Activated T-helper 1 cell treated with anti-CD3 and anti-CD28 coated beads, Interleukin-12 subunit alpha, Interleukin-12 subunit beta, Interleukin-2, Interleukin-4 antibody, amounts not matched to agents 30 ng/mL and 10 ng/mL and 1 ng/mL, durations not matched to agents 14 hours and 24 hours and 36 hours (primary cell): ENCODE measurements around the gene RIPPLY3. TPM values are rescaled to one million over a fixed set of nuclear protein-coding genes. Genes with fewer than 3 reads are reported as not detected.

Source experiments
- DNase-seq: peaks from one replicate; pipeline ENCODE4 v3.0.0; 2021; ENCODE audit warnings: low spot score
- H3K27ac Mint-ChIP-seq: one replicate; pipeline ENCODE4 v1.8.0; 2021; ENCODE audit warnings: mild to moderate bottlenecking, mixed read lengths
- H3K27me3 Mint-ChIP-seq: one replicate; pipeline ENCODE4 v1.8.0; 2022; ENCODE audit warnings: mild to moderate bottlenecking, moderate library complexity, mixed read lengths; ENCODE audit not compliant: insufficient read depth
- H3K36me3 Mint-ChIP-seq: one replicate; pipeline ENCODE4 v1.8.0; 2021; ENCODE audit warnings: low read depth, mixed read lengths
- H3K4me1 Mint-ChIP-seq: one replicate; pipeline ENCODE4 v1.8.0; 2021; ENCODE audit warnings: low read depth, mixed read lengths
- H3K4me3 Mint-ChIP-seq: one replicate; pipeline ENCODE4 v1.8.0; 2021; ENCODE audit warnings: mild to moderate bottlenecking, moderate library complexity, mixed read lengths
- H3K9me3 Mint-ChIP-seq: one replicate; pipeline ENCODE4 v1.8.0; 2021; ENCODE audit warnings: mixed read lengths
- intact Hi-C: fragments of 100-400 bp; cut with micrococcal nuclease; formaldehyde crosslinking; loops from one replicate; pipeline ENCODE4 v1.15.1; 2024
- total RNA-seq: library from RNA; stranded (reverse); gene quantifications from 2 replicates; pipeline ENCODE4 v1.2.3, GENCODE V29; 2022

RIPPLY3 gene
- total RNA-seq, 1 donor from 2014 or later = 0.10 TPM

DNA sequence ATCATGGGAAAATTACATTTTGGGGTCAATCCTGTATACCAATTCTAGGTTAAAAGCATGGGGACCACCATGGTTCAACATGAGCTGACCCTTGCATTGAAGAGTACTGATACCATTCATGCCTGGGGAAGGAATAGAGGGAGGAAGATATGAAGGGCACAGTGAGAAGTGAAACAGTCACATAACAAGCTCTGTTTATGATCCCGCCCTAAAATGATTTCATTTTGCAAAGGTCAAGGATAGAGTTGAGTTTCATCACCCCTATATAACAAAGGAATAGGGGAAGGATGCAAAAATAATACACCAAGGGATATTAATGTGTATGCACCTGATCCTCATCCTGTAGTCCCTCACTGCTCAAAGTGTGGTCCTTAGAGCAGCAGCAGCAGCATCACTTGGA, 37.5 kb upstream of the RIPPLY3 start:
- H3K27ac Mint-ChIP-seq = no peak overlapping the region
- peaks cover 22% of the 10 kb centered on the region for H3K4me1 Mint-ChIP-seq
- H3K27me3 Mint-ChIP-seq = peaks cover 3% of the 10 kb centered on the region
- intact Hi-C loops = no loop called here
- DNase-seq = no peak
- H3K4me3 Mint-ChIP-seq = no peak overlapping the region
- peaks cover 13% of the 10 kb centered on the region for H3K36me3 Mint-ChIP-seq
- H3K9me3 Mint-ChIP-seq = no peaks in the 10 kb centered on the region

DNA sequence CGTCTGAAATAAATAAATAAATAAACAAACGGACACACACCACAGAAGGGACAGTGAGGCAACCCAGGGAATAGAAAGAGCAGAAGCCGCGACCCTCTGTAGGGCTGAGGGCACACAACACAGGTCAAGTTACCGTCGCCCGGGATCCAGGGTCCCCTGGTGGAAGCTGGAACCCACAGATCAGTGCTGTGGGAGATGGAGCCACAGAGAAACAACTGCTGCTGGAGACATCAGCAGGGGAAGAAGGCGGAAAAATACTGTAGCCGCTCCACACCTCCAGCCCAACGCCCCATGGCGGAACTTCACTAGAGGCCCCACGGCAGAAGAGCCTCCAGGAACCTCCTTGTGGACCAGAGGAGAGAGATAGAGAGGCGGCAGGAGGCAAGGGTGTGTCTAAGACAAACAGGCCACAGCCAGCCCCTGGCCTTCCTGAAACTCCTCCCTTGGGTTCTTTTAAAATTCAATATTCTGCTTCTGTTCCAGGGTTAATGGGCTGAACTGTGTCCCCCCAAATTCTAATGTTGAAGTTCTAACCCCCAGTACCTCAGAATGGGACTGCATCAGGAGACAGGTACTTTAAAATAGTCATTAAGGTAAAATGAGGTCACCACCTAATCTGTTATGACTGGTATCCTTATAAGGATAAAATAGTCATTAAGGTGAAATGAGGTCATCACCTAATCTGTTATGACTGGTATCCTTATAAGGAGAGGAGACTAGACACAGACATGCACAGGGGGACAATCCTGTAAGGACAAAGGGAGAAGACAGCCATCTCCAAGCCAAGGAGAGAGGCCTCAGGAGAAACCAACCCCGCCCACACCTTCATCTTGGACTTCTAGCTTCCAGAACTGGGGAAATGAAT, 32.3 kb upstream of the RIPPLY3 start:
- Mint-ChIP-seq H3K27me3 (peaks cover 5% of the 10 kb centered on the region), H3K4me3 (no peak overlapping the region), H3K9me3 (no peaks in the 10 kb centered on the region), H3K27ac (no peak overlapping the region), H3K4me1 (peaks cover 18% of the 10 kb centered on the region), H3K36me3 (peaks cover under 1% of the 10 kb centered on the region)
- intact Hi-C loops = no loop called here
- no peak for DNase-seq

DNA sequence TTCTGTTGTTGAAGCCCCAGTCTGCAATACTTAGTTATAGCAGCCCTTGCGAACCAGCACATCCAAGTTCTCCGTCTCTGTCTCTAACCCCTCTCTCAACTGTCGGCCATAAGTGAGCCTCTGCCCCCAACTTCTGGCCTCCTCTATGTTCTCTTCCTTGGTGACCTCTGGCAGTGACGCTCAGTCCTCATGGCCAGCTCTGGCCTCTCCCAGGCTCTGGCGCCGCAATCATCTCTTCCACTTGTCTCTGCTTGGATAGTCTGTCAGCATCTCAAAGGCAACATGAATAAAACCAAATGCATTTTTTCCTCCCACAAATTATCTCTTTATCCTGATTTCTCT, 31.7 kb upstream of the RIPPLY3 start:
- Mint-ChIP-seq H3K27ac (no peak overlapping the region), H3K27me3 (peaks cover 5% of the 10 kb centered on the region), H3K9me3 (no peaks in the 10 kb centered on the region)

DNA sequence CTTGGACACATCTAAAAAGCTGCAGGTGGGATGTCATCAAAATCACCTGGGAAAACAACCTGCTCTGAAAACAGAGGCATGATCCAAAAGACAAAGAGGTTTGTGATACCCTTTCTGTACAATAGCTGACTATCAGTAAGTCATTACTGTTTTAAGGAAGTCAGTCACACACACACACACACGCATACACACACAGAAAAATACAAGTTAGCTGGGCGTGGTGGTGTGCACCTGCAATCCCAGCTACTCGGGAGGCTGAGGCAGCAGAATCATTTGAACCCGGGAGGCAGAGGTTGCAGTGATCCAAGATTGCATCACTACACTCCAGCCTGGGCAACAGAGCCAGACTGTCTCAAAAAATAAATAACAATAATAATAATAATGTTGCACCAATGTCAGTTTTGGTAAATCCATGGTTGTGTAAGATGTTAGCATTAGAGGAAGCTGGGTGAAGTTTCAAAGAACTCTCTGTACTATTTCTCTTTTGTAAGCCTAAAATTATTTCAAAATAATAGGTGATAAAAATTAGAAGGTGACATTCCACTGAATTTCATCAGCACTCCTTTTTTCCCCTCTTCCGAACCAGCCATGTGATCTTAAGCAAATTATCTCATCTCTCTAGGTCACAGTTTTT, 30.2 kb upstream of the RIPPLY3 start:
- Mint-ChIP-seq H3K4me3 (no peak overlapping the region), H3K27ac (no peak overlapping the region), H3K27me3 (peaks cover 5% of the 10 kb centered on the region), H3K36me3 (no peaks in the 10 kb centered on the region), H3K4me1 (peaks cover 23% of the 10 kb centered on the region), H3K9me3 (no peaks in the 10 kb centered on the region)
- DNase-seq = no peak
- intact Hi-C loops = loop anchor here (1.0 kb wide), 1 partner anchor 9 kb away; no protein-coding TSS in a partner anchor

More for the DNA sequence above, 31.7 kb upstream of the RIPPLY3 start:
- intact Hi-C loops = no loop called here
- DNase-seq = no peak
- Mint-ChIP-seq H3K36me3 (no peaks in the 10 kb centered on the region), H3K4me3 (no peak overlapping the region), H3K4me1 (peaks cover 18% of the 10 kb centered on the region)

DNA sequence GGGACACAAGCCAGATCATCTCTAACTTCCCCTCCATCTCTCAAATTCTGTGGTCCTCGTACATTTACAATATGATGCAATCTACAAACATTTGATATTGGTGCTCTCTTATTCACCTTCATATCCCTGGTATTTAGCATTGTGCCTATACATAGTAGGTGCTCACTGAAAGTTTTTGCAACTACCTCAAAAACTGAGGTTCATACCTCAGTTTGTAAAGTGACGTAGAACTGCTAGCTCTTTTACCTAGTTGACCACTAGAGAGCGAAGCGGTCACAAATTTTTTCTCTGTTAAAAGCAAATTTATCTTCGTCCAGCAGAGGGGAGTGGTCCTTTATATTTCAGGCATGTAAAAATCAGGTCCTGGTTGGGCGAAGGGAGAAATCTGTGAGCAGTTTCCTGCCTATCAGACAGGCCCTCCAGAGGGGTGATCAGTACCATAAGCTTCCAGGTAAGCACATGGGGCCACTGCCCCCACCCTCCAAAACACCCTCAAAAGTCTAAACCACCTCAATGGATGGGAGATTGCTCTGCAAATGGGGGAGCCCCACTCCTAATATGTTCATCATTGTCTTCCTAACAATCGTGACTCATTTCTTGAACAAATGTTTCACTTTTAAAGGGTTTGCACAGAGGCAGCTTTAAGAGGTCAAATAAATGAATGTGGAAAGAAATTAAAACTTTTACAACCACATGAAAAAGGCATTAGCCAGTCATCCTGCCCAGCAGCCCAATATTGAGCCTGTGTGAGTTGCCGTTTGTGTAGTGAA, 29.4 kb upstream of the RIPPLY3 start:
- H3K9me3 Mint-ChIP-seq = no peaks in the 10 kb centered on the region
- peak overlapping the region; percentile 8 for H3K27ac Mint-ChIP-seq
- DNase-seq = no peak
- H3K27me3 Mint-ChIP-seq = peaks cover 5% of the 10 kb centered on the region
- intact Hi-C loops = loop anchor here (1.0 kb wide), 3 partner anchors 10 to 33 kb away; no protein-coding TSS in a partner anchor
- H3K4me3 Mint-ChIP-seq = no peak overlapping the region
- peaks cover 23% of the 10 kb centered on the region for H3K4me1 Mint-ChIP-seq
- H3K36me3 Mint-ChIP-seq = no peaks in the 10 kb centered on the region

DNA sequence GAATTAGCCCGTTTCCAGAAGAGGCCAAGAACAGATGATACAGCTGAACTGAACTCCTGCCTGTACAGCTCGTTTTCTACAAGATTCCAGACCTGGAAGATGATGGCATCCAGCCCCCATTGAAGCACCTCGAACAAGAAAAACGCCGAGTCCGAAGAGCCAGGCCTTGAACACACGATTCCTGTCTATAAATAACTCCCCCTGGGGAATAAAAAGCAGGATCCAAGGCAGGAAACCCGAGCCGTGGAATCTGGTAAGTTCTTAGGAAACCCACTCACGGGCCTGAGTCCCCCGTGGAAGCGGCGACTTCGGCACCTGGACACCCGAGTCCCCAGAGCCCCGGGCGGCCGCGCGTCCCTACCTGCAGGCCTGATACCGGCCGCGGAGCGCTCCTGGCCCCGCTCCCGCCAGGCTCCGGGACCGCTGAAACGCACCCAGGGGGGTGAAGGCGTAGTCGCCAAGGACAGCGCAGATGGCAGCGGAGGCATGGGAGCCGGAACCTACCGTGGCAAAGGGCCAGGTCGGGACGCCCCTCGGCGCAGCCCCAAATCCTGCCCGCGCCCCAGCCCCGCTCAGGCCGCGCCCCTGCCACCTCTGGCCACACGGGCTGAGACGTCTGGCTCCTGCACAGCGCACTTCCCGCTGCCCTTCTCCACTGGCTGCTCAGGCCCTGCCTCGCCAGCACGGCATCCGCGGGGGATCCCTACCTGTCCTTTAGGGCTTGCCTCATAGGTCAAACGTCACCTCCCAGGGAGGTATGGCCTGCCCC, 26.0 kb upstream of the RIPPLY3 start:
- intact Hi-C loops = loop anchor here (10.0 kb wide), 1 partner anchor 846 kb away; the partner anchor contains the start of gene CBR3
- Mint-ChIP-seq H3K9me3 (no peaks in the 10 kb centered on the region), H3K36me3 (no peaks in the 10 kb centered on the region), H3K4me1 (peaks cover 23% of the 10 kb centered on the region), H3K4me3 (peak overlapping the region; percentile 68), H3K27ac (no peak overlapping the region), H3K27me3 (peaks cover 5% of the 10 kb centered on the region)
- no peak for DNase-seq

DNA sequence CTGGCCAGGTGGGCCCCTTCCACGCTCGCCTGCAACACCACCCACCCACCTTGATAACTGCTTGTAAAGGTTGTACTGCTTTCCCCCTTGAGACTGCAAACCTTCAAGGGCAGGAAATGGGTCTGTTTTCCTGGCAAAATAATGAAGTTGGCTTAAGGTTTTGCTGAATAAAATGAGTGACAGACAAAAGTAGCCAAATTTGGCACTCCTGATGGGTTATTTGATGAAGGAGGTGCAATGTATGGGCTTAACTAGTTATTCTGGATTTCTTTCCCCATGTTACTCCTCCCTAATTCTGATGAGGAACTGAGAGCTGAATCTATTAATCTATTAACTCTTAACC, 25.5 kb upstream of the RIPPLY3 start:
- DNase-seq = no peak
- peak overlapping the region; percentile 68 for H3K4me3 Mint-ChIP-seq
- peaks cover 29% of the 10 kb centered on the region for H3K4me1 Mint-ChIP-seq
- no peak overlapping the region for H3K27ac Mint-ChIP-seq
- H3K27me3 Mint-ChIP-seq = peaks cover 5% of the 10 kb centered on the region
- no peaks in the 10 kb centered on the region for H3K36me3 Mint-ChIP-seq
- H3K9me3 Mint-ChIP-seq = no peaks in the 10 kb centered on the region
- intact Hi-C loops = loop anchor here (10.0 kb wide), 1 partner anchor 846 kb away; the partner anchor contains the start of gene CBR3

DNA sequence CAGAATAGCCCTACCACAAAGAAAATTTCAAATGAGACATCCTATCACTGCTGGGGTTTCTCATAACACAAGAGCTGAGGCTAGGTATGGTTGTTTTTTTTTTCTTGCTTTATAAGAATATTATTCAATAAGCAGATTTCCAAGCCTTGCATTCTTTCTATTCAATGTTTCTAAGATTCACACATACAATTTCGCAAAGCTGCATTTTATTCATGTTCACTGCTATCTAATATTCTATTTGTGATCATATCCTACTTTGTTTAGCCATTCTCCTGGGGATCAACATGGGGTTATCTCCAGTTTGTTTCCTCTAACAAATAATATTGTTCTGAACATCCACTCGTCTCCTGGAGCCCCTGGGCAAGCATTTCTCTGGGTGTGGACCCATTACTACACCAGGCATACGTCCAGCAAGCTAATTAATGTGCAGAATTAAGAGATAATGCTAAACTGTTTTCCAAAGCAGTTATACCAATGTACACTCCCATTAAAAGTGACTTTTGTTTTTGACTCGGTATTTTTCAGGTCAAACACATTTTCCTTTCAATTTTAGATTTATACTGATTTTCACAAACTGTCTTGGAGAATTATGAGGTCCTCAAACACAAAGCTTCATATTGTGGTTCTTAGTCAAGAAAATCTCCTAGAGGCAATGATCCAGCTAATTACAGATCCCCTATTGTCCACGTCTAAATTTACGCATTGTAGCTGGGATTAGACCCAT, 24.4 kb upstream of the RIPPLY3 start:
- Mint-ChIP-seq H3K4me1 (peaks cover 30% of the 10 kb centered on the region), H3K36me3 (no peaks in the 10 kb centered on the region), H3K9me3 (no peaks in the 10 kb centered on the region), H3K27me3 (peaks cover 5% of the 10 kb centered on the region), H3K4me3 (no peak overlapping the region), H3K27ac (no peak overlapping the region)
- intact Hi-C loops = loop anchor here (10.0 kb wide), 1 partner anchor 847 kb away; the partner anchor contains the start of gene CBR3
- no peak for DNase-seq

DNA sequence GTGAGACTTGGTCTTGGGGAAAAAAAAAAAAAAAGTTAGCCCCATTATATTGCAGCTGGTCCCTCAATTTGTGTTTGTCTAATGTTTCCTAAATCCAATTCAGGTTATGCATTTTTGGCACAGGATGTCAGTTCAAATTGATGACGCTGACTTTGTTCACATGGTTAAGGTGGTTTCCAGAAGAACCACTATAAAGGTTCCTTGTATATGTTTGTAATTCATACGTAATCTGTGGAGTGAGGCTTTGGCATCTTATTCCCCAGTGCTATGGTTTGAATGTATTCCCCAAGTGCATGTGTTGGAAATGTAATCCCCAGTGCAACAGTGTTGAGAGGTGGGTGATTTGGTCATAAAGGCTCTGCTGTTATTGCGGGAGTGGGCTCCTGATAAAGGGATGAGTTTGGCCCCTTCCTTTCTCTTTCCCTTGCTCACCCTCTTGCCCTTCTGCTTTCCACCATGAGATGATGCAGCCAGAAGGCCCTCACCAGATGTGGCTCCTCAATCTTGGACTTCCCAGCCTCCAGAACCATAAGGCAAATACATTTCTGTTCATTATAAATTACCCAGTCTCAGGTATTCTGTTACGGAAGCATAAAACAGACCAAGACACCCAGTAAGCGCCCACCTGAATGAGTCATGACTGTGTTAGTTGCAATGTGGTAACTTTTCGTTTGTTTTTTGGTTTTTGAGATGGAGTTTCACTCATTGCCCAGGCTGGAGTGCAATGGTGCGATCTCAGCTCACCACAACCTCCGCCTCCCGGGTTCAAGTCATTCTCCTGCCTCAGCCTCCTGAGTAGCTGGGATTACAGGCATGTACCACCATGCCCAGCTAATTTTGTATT, 20.5 kb upstream of the RIPPLY3 start:
- Mint-ChIP-seq H3K9me3 (no peaks in the 10 kb centered on the region), H3K4me1 (peaks cover 40% of the 10 kb centered on the region), H3K27me3 (peaks cover 5% of the 10 kb centered on the region), H3K4me3 (peak overlapping the region; percentile 73), H3K27ac (peak overlapping the region; percentile 90), H3K36me3 (no peaks in the 10 kb centered on the region)
- DNase-seq = no peak
- intact Hi-C loops = loop anchor here (5.0 to 10.0 kb wide), 5 partner anchors 236 to 851 kb away; partner anchors contain the start of genes CBR3, DYRK1A and VPS26C

DNA sequence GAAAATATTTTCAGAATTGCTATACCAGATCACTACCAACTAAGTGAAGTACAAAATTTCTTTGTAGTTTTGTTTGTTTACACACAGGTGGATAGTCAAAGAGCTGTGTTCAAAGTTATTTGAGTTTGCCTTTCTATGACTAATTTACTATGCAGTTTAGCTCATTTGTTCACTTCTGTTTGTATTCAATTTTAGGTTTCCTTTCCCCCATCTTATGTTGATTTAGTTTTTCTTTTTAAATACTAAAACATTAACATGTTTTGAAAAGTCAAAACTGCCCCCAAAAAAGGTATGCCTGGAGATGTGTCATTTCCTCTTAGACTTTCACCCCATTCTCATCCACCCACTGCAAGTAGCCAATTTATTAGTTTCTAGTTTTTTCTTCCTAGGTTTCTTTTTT, 18.7 kb upstream of the RIPPLY3 start:
- Mint-ChIP-seq H3K4me3 (peak overlapping the region; percentile 31), H3K36me3 (no peaks in the 10 kb centered on the region), H3K27me3 (peaks cover 2% of the 10 kb centered on the region), H3K4me1 (peaks cover 37% of the 10 kb centered on the region), H3K27ac (peak overlapping the region; percentile 62), H3K9me3 (no peaks in the 10 kb centered on the region)
- DNase-seq = no peak
- intact Hi-C loops = loop anchor here (5.0 to 10.0 kb wide), 5 partner anchors 234 to 853 kb away; partner anchors contain the start of genes CBR3, DYRK1A and VPS26C

DNA sequence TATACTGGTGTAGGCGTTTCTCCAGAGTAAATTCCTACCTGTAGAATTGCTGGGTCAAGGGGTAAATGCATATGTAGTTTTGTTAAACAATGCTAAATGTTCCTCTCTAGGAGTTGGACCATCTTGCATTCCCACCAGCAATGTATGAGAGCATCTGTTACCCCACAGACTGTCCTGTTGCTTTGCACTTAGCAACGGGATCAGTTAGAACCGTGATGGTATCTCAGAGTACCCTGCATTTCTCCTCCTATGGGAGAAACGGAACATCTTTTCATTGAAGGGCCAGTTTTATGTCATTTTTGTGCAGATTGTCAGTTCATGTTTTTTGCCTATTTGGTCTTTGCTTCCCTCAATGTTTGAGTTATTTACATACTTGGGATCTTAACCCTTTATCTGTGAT, 18.0 kb upstream of the RIPPLY3 start:
- no peak for DNase-seq
- Mint-ChIP-seq H3K4me3 (peak overlapping the region; percentile 16), H3K36me3 (no peaks in the 10 kb centered on the region), H3K9me3 (no peaks in the 10 kb centered on the region), H3K27me3 (peaks cover 2% of the 10 kb centered on the region), H3K27ac (peak overlapping the region; percentile 67), H3K4me1 (peaks cover 37% of the 10 kb centered on the region)
- intact Hi-C loops = loop anchor here (5.0 to 10.0 kb wide), 5 partner anchors 234 to 854 kb away; partner anchors contain the start of genes CBR3, DYRK1A and VPS26C
